GM23248 (cell line): ENCODE results near the gene DTX2. TPM values are rescaled to one million over a fixed set of nuclear protein-coding genes. Genes with fewer than 3 reads are reported as not detected.
"Not testable (repeated sequence)": the region's sequence is repeated elsewhere in the genome, so short reads cannot be mapped to it uniquely, and the experiment has no call there.

Source experiments
- DNase-seq: peaks from one replicate; pipeline ENCODE4 v3.0.0-alpha.2; 2015
- H2AFZ ChIP-seq: fragments of 200-600 bp; sonication (generic); 2 replicates; pipeline ENCODE4 v1.6.1; 2016; ENCODE audit warnings: antibody characterized with exemption
- H3F3A ChIP-seq: fragments of 200-600 bp; sonication (generic); 2 replicates; pipeline ENCODE4 v1.6.1; 2016; ENCODE audit warnings: mild to moderate bottlenecking, antibody characterized with exemption, mixed run types; ENCODE audit not compliant: insufficient read depth
- H3K27ac ChIP-seq: fragments of 200-600 bp; sonication (generic); 2 replicates; pipeline ENCODE4 v1.5.1; 2016; ENCODE audit warnings: mild to moderate bottlenecking
- H3K27me3 ChIP-seq: fragments of 200-600 bp; sonication (generic); replicated peaks from 2 replicates; pipeline ENCODE4 v1.6.1; 2016; ENCODE audit warnings: mild to moderate bottlenecking; ENCODE audit not compliant: insufficient read depth
- H3K36me3 ChIP-seq: fragments of 200-600 bp; sonication (generic); 2 replicates; pipeline ENCODE4 v1.6.1; 2016; ENCODE audit warnings: low read depth, mild to moderate bottlenecking
- H3K4me1 ChIP-seq: fragments of 200-600 bp; sonication (generic); 2 replicates; pipeline ENCODE4 v1.6.1; 2016; ENCODE audit warnings: mild to moderate bottlenecking; ENCODE audit not compliant: insufficient read depth
- H3K4me2 ChIP-seq: fragments of 200-600 bp; sonication (generic); one replicate; pipeline ENCODE4 v1.6.1; 2016; ENCODE audit warnings: mild to moderate bottlenecking; ENCODE audit not compliant: unreplicated experiment
- H3K4me3 ChIP-seq: fragments of 200-600 bp; sonication (generic); 2 replicates; pipeline ENCODE4 v1.5.1; 2016; ENCODE audit warnings: mild to moderate bottlenecking
- H3K79me2 ChIP-seq: fragments of 200-600 bp; sonication (generic); 2 replicates; pipeline ENCODE4 v1.6.1; 2016; ENCODE audit warnings: mild to moderate bottlenecking; ENCODE audit not compliant: insufficient read depth
- H3K9ac ChIP-seq: fragments of 200-600 bp; sonication (generic); 2 replicates; pipeline ENCODE4 v1.6.1; 2016; ENCODE audit warnings: mild to moderate bottlenecking
- H3K9me2 ChIP-seq: fragments of 200-600 bp; sonication (generic); 2 replicates; pipeline ENCODE4 v1.6.1; 2016; ENCODE audit warnings: mixed run types, mild to moderate bottlenecking, moderate library complexity; ENCODE audit not compliant: insufficient read depth
- H3K9me3 ChIP-seq: fragments of 200-600 bp; sonication (generic); one replicate; pipeline ENCODE4 v1.6.1; 2017; ENCODE audit warnings: low read depth
- H4K20me1 ChIP-seq: fragments of 200-600 bp; sonication (generic); 2 replicates; pipeline ENCODE4 v1.6.0; 2016; ENCODE audit not compliant: insufficient read depth
- WGBS, 2 experiments: methylation state at CpG; one replicate each; pipeline ENCODE4 v1.1.6; 2015 to 2017; ENCODE audit warnings: low lambda C conversion rate in 2 of 2, low coverage in 1 of 2; ENCODE audit errors: missing lambda C conversion rate in 2 of 2; 5-methylcytosine and 5-hydroxymethylcytosine counted together
- in situ Hi-C: fragments of 300-500 bp; cut with MboI; formaldehyde crosslinking; loops from 2 replicates; pipeline ENCODE4 v1.15.0; 2020
- polyA plus RNA-seq: library from polyadenylated mRNA; unstranded; fragments of >200 nt; fragmentation: Nextera tagmentation; extraction: Ambion mirVana; gene quantifications from 2 replicates; pipeline ENCODE4 v1.2.1, GENCODE V29; 2016
- total RNA-seq: library from RNA; depleted of rRNA; stranded (reverse); fragments of >200 nt; shearing (Covaris generic); gene quantifications from 2 replicates; pipeline ENCODE4 v1.2.3, GENCODE V29; 2014

The DTX2 gene
- total and polyA plus RNA-seq, 2 experiments from 2014 or later = 4.3 to 9.7 TPM

DNA sequence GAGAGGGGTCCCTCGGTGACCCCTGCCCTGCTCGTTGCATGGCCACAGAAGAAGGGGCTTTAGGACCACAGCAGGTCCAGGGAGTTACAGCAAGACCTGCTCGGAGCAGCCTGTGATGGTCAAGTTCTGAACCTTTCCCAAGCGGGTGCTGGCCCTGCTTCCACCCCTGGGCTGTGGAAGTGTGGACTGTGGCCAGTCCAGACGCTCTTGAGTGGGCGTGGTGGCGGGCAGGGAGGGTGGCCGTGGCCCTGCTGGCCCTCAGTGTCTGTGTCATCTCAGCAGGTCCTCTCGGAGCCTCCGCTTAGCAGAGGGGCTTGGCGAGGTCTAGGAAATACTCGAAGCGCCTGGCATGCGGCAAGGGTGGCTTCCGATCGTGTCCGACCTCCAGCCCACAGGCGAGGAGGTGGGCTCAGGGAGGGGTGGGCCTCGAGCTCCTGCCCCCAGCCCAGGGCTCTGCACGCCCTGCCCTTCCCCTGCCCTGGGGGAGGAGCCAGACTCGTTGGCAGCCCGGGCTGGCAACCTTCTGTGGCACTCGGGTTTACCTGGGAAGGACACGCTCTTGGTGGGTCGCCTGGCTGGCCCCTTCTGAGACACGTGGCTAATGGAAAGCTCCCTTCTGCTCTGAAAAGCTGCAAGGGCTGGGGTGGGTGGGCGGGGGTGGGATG, 36.5 kb downstream of the DTX2 start:
- H3K4me3 ChIP-seq, H3K4me2 ChIP-seq, H3K9me3 ChIP-seq, H4K20me1 ChIP-seq, H3K27ac ChIP-seq, H3K36me3 ChIP-seq, in situ Hi-C loops, H3K9ac ChIP-seq, H3K9me2 ChIP-seq, H3K27me3 ChIP-seq, H2AFZ ChIP-seq, H3F3A ChIP-seq, H3K79me2 ChIP-seq, DNase-seq, H3K4me1 ChIP-seq: not testable (repeated sequence)
- WGBS, 2 experiments = 78 to 82% methylated on average over 13 to 14 of the region's 27 CpGs

DNA sequence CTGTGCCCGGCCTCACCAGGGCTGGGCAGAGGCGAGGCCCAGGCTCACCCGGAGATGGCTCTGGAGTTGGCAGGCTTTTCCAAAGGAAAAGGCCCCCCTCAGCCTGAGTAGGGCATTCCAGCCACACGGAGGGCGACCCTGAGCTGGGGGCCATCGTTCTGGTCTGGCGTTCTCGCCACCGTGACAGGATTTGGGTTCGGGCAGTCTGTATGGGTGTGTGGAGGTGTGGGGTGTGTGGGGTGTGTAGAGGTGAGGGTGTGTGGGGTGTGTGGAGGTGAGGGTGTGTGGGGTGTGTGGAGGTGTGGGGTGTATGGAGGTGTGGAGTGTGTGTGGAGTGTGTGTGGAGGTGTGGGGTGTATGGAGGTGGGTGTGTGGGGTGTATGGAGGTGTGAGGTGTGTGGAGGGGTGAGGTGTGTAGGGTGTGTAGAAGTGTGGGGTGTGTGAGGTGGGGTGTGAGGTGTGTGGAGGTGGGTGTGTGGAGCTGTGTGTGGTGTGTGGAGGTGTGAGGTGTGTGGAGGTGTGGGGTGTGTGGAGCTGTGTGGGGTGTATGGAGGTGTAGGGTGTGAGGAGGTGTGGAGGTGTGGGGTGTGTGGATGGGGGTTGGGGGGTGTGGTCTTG, 37.2 kb downstream of the DTX2 start:
- H3K4me2 ChIP-seq, H3K79me2 ChIP-seq, H3K9me3 ChIP-seq, in situ Hi-C loops, H3K4me1 ChIP-seq, H3F3A ChIP-seq, H3K27me3 ChIP-seq, H3K36me3 ChIP-seq, H3K27ac ChIP-seq, H4K20me1 ChIP-seq, H2AFZ ChIP-seq, H3K9ac ChIP-seq, DNase-seq, H3K4me3 ChIP-seq, H3K9me2 ChIP-seq: not testable (repeated sequence)
- 81 to 82% methylated on average over 7 of the region's 10 CpGs for WGBS, 2 experiments

GRCh38 chr7:76499201-76499923, 37.9 kb downstream of the DTX2 start:
- H3K36me3 ChIP-seq, H3K9ac ChIP-seq, H3F3A ChIP-seq, DNase-seq, H3K9me2 ChIP-seq, H4K20me1 ChIP-seq, H3K9me3 ChIP-seq, H3K27me3 ChIP-seq, H3K4me3 ChIP-seq, H3K4me2 ChIP-seq, H2AFZ ChIP-seq, H3K79me2 ChIP-seq, in situ Hi-C loops, H3K4me1 ChIP-seq, H3K27ac ChIP-seq: not testable (repeated sequence)
- WGBS, 2 experiments = 93 to 96% methylated on average over 14 to 16 of the region's 28 CpGs

DNA sequence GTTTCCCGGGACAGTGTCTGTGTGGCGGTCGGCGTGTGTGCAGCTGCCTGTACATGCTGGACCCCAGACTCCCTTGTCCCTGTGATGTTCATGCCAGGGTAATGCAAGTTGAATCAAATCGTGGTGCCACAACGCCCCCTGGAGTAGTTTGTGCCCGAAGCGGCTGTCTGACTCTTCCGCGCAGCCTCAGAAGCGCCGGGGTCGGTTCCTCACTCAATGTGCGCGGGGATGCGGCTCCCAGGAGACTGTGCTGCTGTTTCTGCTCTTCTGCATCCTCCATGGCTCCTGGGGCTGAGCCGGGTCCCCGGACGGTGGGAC, 38.4 kb downstream of the DTX2 start:
- H3K9me2 ChIP-seq, H2AFZ ChIP-seq, H3K9ac ChIP-seq, H3K9me3 ChIP-seq, in situ Hi-C loops, H3K36me3 ChIP-seq, H3K27me3 ChIP-seq, H3K79me2 ChIP-seq, H3K27ac ChIP-seq, DNase-seq, H3K4me3 ChIP-seq, H3K4me2 ChIP-seq, H3K4me1 ChIP-seq, H3F3A ChIP-seq, H4K20me1 ChIP-seq: not testable (repeated sequence)
- WGBS, 2 experiments = no CpG with 5 or more reads among the region's 19 CpGs

DNA sequence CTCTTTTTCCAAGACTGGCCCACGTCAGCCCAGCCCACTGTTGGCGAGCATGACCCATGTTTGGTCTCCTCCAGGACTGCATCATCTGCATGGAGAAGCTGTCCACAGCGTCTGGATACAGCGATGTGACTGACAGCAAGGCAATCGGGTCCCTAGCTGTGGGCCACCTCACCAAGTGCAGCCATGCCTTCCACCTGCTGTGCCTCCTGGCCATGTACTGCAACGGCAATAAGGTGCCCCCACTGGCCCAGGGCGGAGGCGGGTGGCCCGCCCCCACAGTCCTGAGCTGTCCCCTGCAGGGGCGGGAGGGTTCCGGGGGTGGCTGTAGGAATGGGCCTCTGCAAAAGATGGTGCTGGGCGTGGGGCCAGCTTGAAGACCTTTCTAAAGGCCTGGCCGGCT, 40.7 kb downstream of the DTX2 start:
- H3K9me2 ChIP-seq, H3K27me3 ChIP-seq, H3K9ac ChIP-seq, in situ Hi-C loops, H3K27ac ChIP-seq, DNase-seq, H3K9me3 ChIP-seq, H4K20me1 ChIP-seq, H3K79me2 ChIP-seq, H3K36me3 ChIP-seq, H3F3A ChIP-seq, H3K4me2 ChIP-seq, H2AFZ ChIP-seq, H3K4me1 ChIP-seq, H3K4me3 ChIP-seq: not testable (repeated sequence)
- WGBS, 2 experiments = 83 to 85% methylated on average over 9 to 13 of the region's 13 CpGs

DNA sequence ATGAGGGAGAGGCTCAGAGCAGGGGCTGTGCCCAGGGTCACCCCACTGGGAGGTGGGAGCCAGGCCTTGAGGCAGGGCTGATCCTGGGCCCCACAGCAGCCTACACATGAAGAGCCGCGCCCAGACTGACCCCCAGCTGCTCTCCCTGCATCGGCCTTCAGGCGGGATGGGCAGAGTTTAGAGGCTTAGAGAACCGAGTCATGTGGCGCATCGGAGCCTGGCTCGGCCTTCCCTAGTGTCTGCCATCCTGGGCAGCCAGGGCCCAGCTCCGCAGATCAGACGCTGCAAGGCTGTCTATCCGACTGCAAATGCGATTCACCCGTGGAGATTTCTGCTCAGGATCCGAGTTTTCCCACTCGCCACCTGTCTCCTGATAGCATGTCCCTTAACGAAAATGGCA, 41.3 kb downstream of the DTX2 start:
- H4K20me1 ChIP-seq, H3K4me2 ChIP-seq, H3K79me2 ChIP-seq, in situ Hi-C loops, H3K9ac ChIP-seq, H3K4me3 ChIP-seq, DNase-seq, H2AFZ ChIP-seq, H3K27me3 ChIP-seq, H3K9me2 ChIP-seq, H3K9me3 ChIP-seq, H3K4me1 ChIP-seq, H3K36me3 ChIP-seq, H3K27ac ChIP-seq, H3F3A ChIP-seq: not testable (repeated sequence)
- 92 to 95% methylated on average over 13 to 16 of the region's 16 CpGs for WGBS, 2 experiments

DNA sequence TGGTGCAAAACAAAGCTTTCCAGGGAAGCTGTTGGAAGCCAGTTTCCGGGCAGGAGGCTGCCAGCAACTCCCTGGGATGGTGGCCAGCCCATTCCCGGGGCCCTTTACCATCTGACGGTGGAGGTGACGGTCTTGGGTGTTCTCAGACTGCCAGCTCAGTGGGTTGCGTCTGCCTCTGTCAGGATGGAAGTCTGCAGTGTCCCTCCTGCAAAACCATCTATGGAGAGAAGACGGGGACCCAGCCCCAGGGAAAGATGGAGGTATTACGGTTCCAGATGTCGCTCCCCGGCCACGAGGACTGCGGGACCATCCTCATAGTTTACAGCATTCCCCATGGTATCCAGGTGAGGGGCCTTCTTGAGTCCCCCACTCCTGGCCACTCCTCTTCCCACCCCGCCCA, 41.7 kb downstream of the DTX2 start:
- H3K9me2 ChIP-seq, H3K79me2 ChIP-seq, DNase-seq, H3K9me3 ChIP-seq, H3K4me1 ChIP-seq, H3K4me2 ChIP-seq, H3K4me3 ChIP-seq, H3K27me3 ChIP-seq, H3K36me3 ChIP-seq, in situ Hi-C loops, H3K27ac ChIP-seq, H4K20me1 ChIP-seq, H3F3A ChIP-seq, H2AFZ ChIP-seq, H3K9ac ChIP-seq: not testable (repeated sequence)
- WGBS, 2 experiments = 91 to 95% methylated on average over 8 to 12 of the region's 12 CpGs
